Measurements from ENCODE around the gene EID2. TPM values are rescaled to one million over a fixed set of nuclear protein-coding genes. Genes with fewer than 3 reads are reported as not detected.

The EID2 gene
- total and polyA plus RNA-seq, 12 donors = 9.0 to 15.9 (median 12.2) TPM

DNA sequence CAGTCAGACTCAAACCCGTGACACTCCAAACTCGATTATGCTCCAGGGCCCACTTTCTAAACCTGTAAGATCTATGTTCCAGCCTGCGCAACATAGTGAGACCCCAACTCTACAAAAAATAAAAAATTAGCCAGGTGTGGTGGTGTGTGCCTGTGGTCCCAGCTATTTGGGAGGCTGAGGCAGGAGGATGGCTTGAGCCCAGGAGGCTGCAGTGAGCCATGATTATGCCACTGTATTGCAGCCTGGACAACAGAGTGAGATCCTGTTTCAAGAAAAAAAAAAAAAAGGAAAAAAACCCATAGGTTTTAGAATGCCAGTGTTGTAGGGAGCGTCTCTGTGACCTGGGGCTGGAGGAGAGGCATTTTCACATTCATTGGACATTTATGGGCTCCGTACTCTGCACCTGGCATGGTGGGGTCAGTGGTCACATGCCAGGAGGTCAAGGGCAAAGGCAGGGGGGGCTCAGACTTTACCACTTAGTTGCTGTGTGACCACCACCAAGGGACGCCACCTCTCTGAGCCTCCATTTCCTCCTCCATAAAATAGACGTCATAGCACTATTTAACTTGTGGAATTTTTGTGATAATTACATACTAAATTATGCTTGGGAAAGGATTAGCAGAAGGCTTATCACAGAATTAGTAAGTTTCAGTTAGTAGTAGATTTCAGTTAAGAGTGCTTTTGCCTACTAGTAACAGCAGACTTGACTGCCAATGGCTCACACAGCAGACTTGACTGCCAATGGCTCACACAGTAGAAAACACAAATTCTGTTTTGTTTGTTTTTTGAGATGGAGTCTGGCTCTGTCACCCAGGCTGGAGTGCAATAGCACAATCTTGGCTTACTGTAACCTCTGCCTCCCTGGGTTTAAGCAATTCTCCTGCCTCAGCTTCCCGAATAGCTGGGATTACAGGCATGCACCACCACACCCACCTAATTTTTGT is 19.1 kb downstream of the EID2 start:
- H3K36me3 ChIP-seq = peaks cover 0 to 9% (median 0%) of the 10 kb centered on the region in 9 donors
- no peak overlapping the region for H3K4me3 ChIP-seq
- intact Hi-C loops (cut with DNase I) = no loop called here
- H3K27me3 ChIP-seq = peaks cover 4 to 27% (median 19%) of the 10 kb centered on the region in 7 donors
- H3K27ac ChIP-seq = no peak overlapping the region
- 87 to 88% methylated on average over 8 of the region's 8 CpGs for WGBS, 2 donors
- H3K9me3 ChIP-seq = no peaks in the 10 kb centered on the region
- TF ChIP-seq, protein P1, sequence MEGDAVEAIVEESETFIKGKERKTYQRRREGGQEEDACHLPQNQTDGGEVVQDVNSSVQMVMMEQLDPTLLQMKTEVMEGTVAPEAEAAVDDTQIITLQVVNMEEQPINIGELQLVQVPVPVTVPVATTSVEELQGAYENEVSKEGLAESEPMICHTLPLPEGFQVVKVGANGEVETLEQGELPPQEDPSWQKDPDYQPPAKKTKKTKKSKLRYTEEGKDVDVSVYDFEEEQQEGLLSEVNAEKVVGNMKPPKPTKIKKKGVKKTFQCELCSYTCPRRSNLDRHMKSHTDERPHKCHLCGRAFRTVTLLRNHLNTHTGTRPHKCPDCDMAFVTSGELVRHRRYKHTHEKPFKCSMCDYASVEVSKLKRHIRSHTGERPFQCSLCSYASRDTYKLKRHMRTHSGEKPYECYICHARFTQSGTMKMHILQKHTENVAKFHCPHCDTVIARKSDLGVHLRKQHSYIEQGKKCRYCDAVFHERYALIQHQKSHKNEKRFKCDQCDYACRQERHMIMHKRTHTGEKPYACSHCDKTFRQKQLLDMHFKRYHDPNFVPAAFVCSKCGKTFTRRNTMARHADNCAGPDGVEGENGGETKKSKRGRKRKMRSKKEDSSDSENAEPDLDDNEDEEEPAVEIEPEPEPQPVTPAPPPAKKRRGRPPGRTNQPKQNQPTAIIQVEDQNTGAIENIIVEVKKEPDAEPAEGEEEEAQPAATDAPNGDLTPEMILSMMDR (IDR thresholded peaks at IDR 0.05) = no peak
- H3K4me1 ChIP-seq = peaks cover 0 to 3% (median 1%) of the 10 kb centered on the region in 9 donors
- DNase-seq (no peak), ATAC-seq (no peak)

DNA sequence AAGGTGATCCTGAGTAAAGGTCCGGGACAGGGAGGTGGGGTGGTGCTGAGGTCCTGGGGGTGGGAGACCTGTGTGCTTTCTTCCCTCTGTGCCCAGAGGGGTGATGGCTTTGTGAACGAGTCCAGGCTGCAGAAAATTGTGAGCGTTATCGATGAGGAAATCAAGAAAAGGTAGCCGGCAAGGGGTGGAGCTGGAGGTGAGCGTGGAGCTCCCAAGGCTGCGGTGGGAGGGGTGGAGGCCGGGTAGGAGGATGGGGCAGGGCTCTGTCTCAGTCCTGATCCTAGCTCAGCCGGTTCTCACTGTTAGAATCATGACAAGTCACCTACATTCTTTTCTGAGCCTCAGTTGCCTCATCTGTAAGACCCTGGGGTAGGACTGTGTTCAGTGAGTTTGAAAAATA is 21.0 kb downstream of the EID2 start:
- intact Hi-C loops (cut with DNase I) = no loop called here
- Histone ChIP-seq H3K9me3 (no peaks in the 10 kb centered on the region), H3K4me3 (no peak overlapping the region), H3K36me3 (no peaks in the 10 kb centered on the region), H3K4me1 (peaks cover 5 to 16% (median 13%) of the 10 kb centered on the region in 9 donors), H3K27me3 (peaks cover 22 to 46% (median 37%) of the 10 kb centered on the region in 7 donors), H3K27ac (no peak overlapping the region)
- WGBS, 2 donors = 67 to 73% methylated on average over 9 of the region's 9 CpGs
- ATAC-seq (no peak), DNase-seq (no peak)
- TF ChIP-seq, protein P1 (IDR thresholded peaks at IDR 0.05) = no peak

DNA sequence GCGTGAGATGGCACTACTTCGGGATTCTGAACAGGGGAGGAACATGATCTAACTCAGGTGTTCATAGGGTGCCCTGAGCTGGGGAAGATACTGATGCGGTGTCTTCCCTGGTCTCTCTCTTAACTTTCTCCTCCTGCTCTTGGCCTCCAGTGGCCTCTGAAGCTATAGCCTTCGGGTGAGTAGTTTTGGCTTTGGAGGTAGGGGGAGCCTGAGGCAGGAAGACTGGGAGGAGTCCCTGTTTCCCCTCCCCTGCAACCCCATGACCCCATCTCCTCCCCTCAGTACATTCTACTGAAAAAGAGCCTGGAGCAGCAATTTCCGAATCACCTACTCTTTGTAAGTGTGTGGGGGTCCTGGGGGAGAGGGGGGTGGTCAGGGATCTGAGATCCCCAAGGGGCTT is 21.5 kb downstream of the EID2 start:
- Histone ChIP-seq H3K27ac (no peak overlapping the region), H3K4me3 (no peak overlapping the region), H3K4me1 (peaks cover 5 to 16% (median 13%) of the 10 kb centered on the region in 9 donors), H3K27me3 (peaks cover 22 to 51% (median 43%) of the 10 kb centered on the region in 7 donors), H3K36me3 (no peaks in the 10 kb centered on the region), H3K9me3 (no peaks in the 10 kb centered on the region)
- DNase-seq = no peak
- WGBS, 2 donors = 64 to 70% methylated on average over 5 of the region's 5 CpGs
- intact Hi-C loops (cut with DNase I) = no loop called here
- TF ChIP-seq, protein P1 (IDR thresholded peaks at IDR 0.05) = no peak
- no peak for ATAC-seq

DNA sequence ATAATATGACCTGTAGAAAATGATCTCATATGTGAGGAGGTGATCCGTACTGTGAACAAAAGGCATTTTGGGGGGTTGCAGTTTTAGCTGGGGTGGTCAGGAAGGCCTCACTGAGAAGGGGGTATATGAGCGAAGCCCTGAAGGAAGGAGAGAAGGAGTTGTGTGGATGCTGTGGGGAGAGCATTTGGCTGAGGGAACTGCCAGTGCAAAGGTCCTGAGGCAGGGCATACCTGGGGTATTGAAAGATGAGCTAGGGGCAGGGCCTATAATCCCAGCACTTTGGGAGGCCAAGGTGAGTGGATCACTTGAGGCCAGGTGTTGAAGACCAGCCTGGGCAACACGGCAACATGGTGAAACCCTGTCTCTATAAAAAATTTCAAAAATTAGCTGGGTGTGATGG is 22.5 kb downstream of the EID2 start:
- H3K9me3 ChIP-seq = no peaks in the 10 kb centered on the region
- H3K27ac ChIP-seq = no peak overlapping the region
- H3K27me3 ChIP-seq = peaks cover 22 to 61% (median 53%) of the 10 kb centered on the region in 7 donors
- TF ChIP-seq, protein P1 (IDR thresholded peaks at IDR 0.05) = no peak
- no peaks in the 10 kb centered on the region for H3K36me3 ChIP-seq
- ATAC-seq (no peak), DNase-seq (no peak)
- peaks cover 5 to 16% (median 13%) of the 10 kb centered on the region in 9 donors for H3K4me1 ChIP-seq
- WGBS, 2 donors = 61 to 79% methylated on average over 3 of the region's 3 CpGs
- no peak overlapping the region for H3K4me3 ChIP-seq
- intact Hi-C loops (cut with DNase I) = no loop called here

Measured in heart right ventricle (tissue), 16 donors.